SW 1271 (cell line): ENCODE results near the gene ANAPC5.
"Not testable (repeated sequence)": the region's sequence is repeated elsewhere in the genome, so short reads cannot be mapped to it uniquely, and the experiment has no call there.

Source experiments
- DNase-seq, 2 experiments: peaks; one replicate each; lab custom pipeline; 2025; lab: John Stamatoyannopoulos, UW

ANAPC5 gene

DNA sequence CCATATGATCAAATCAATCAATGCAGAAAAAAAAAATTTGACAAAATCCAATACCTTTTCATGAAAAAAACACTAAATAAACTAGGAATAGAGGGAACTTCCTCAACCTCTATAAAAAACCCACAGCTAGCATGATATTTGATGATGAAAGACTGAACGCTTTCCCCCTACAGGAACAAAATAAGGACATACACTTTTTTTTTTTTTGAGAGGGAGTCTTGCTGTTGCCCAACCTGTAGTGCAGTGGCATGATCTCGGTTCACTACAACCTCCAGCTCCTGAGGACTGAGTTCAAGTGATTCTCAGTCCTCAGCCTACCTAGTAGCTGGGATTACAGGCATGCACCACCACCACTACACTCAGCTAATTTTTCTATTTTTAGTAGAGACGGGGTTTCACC is 37.8 kb downstream of the ANAPC5 start:
- DNase-seq: no peak

DNA sequence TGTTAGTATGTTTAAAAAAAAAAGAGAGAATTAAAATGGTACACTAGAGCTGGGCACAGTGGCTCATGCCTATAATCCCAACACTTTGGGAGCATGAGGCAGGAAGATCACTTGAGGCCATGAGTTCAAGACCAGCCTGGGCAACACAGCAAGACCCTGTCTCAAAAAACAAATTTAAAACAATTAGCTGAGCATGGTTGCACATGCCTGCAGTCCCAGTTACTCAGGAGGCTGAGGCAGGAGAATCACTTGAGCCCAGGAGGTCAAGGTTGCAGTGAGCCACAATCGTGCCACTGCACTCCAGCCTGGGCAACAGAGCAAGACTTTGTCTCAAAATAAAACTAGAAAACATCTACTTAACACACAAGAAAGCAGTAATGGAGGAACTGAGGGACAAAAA is 42.0 kb downstream of the ANAPC5 start:
- DNase-seq: not testable (repeated sequence)

DNA sequence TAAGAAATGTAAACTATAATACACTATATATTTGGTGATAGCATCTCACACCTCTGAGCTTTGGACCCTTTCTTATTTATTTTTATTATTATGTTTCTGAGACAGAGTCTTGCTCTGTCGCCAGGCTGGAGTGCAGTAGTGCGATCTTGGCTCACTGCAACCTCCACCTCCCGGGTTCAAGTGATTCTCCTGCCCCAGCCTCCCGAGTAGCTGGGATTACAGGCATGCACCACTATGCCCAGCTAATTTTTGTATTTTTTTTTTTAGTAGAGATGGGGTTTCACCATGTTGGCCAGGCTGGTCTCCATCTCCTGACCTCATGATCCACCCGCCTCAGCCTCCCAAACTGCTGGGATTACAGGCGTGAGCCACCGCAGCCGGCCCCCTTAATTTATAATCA is 44.8 kb downstream of the ANAPC5 start:
- not testable (repeated sequence) for DNase-seq

DNA sequence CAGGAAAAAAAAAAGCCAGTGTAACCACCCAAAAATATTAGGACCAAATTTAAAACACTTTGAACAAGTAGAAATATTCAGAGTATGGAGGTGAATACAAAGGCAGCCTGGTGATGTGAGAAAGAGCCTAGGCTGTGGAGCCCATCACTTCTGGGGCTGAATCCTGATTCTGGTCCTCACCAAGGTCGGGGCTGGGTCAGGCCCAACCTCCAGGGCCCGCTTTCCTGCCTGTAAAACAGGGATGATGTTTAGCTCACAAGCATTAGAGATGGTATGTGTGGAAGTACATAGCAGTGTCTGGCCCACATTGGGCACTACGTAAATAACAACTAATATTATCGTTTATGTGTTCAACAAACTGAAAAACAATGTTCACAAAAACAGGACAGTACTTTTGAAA is 47.9 kb downstream of the ANAPC5 start:
- DNase-seq: no peak

DNA sequence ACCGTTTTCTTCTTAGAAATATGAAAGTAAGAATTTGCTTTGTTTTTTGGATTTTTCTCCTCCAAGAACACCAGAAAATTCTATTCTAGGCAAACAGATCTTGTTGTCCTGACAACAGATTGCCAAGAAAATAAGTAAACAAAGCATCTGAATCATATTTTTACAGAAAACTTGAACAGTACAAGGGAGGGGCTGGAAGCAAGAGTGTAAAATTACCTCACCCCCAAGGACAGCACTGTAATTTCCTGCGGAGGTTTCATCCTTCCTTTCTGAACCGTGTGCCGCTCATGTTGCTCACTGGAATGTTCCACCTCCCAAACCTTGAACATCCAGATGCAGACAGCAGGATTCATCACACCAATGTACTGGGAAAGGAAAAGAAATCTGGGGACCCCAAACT is 50.3 kb downstream of the ANAPC5 start:
- DNase-seq: no peak

DNA sequence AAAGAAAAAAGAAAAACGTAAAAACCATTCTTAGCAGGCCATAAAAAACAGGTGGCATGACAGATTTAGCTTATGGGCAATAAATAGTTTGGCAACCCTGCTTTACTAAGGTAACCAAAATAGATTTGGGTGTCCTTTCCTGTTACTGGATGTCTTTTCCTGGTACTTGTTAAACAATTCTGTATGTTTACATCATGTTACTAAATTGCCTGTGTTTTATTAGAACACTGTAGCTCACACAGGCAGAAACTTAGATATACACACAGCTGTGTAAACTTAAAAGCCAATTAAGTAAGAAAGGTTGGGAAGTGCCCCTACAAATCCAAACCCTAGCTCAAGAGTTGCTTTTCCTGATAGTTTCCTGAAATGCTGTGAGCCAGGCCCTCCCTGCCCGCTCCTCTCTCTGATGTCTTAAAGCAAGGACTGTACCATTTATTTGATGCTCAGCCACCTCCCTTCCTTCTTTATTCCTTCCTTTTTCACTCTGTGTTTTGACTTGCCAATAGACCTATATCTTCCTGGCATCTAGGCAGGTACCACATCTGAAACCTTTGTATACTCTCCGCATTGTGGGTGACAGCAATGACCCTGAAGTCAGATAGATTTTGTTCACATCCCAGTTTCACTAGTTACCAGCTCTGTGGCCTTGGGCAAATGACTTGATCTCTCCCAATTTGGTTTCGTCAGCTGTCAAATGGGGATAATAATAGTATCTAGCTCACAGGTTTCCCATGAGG is 52.0 kb downstream of the ANAPC5 start:
- DNase-seq: no peak

DNA sequence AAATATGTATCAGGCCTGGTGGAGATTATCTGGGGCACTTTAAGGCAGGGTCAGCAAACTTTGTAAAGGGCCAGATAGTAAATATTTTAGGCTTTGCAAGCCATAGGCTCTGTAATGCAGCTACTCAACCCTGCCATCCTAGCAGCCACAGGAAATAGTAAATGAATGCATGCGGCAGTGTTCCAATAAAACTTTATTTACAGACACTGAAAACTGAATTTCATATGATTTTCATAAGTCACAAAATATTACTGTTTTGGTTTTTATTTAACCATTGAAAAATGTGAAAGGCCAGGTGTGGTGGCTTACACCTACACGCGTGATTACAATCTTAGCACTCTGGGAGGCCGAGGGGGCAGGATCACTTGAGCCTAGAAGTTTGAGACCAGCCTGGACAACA is 52.5 kb downstream of the ANAPC5 start:
- DNase-seq: no peak

DNA sequence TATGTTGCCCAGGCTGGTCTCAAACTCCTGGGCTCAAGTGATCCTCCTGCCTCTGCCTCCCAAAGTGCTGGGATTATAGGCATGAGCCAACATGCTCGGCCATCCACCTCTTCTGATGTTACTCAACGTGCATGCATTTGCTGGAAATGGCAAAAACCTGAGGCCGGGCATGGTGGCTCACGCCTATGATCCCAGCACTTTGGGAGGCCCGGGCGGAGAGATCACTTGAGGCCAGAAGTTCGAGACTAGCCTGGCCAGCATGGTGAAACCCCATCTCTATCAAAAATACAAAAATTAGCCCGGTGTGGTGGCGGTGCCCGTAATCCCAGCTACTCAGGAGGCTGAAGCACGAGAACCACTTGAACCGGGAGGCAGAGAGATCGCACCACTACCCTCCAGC is 53.8 kb downstream of the ANAPC5 start:
- DNase-seq: not testable (repeated sequence)

DNA sequence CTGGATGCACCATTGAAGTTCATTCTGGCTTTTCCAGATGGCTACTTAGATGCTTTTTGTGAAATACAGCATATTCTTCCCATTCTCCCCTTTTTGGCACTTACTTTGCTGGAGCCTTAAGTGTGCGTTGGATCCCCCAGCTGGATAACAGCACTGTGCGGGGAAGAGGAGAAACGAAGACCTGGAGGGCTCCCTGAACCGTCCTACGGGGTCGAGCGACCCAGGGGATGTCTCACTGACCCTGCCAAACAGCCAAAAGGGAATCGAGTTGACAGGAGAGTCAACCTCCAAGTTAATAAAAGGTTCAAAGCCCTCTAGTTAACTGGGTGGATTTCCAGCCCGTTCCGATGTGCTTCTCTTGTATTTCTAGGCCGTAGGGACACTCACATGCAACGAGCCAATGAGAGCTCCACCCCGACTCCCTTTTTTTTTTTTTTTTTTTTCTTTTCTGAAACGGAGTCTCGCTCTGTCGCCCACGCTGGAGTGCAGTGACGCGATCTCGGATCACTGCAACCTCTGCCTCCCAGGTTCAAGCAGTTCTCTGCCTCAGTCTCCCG is 54.7 kb downstream of the ANAPC5 start:
- no peak for DNase-seq

DNA sequence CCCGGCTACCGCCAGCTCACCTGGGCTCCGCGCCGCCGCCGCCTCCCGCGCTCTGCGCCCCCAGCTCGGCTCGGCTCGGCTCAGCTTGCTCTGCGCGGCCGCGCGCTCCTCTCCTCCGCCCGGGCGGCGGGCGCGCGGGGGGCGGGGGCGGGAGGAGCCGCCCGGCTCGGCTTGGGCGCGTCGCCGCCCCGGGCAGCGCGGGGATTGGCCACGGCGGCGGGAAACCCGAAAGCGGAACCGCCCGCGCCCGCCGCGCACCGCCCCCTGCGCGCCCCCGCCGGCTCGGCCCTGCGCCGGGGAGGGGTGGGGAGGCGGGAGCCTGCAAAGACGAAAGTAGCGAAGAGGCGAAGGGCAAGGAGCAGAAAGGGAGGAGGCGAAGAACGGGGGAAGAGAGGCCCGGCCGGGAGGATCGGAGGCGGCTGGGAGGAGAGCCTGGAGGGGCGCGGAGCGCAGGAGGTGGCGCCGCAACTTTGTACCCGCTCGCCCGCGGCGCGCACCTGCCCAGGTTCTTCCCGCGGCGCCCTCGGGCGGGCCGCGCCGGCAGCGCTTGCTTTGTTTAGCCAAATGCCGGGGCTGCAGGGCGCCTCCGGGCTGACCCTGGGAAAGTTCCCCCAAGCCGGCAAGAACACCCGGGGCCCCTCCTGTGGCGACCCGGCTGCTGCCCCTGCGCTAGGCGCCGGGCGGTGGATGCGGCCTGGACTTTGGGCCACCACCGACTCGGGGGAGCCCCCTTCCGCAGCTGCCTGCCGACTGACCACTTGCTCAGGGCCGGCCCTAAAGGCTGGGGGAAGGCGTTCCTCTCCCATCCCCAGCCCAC is 55.4 kb downstream of the ANAPC5 start, which contains the start of gene CAMKK2:
TSS of gene CAMKK2 (minus strand) at position 92 of the 817 bp plus-strand sequence. CDS start 22,183 bp downstream, outside the sequence.
- DNase-seq: peak; percentile 62 to 79

DNA sequence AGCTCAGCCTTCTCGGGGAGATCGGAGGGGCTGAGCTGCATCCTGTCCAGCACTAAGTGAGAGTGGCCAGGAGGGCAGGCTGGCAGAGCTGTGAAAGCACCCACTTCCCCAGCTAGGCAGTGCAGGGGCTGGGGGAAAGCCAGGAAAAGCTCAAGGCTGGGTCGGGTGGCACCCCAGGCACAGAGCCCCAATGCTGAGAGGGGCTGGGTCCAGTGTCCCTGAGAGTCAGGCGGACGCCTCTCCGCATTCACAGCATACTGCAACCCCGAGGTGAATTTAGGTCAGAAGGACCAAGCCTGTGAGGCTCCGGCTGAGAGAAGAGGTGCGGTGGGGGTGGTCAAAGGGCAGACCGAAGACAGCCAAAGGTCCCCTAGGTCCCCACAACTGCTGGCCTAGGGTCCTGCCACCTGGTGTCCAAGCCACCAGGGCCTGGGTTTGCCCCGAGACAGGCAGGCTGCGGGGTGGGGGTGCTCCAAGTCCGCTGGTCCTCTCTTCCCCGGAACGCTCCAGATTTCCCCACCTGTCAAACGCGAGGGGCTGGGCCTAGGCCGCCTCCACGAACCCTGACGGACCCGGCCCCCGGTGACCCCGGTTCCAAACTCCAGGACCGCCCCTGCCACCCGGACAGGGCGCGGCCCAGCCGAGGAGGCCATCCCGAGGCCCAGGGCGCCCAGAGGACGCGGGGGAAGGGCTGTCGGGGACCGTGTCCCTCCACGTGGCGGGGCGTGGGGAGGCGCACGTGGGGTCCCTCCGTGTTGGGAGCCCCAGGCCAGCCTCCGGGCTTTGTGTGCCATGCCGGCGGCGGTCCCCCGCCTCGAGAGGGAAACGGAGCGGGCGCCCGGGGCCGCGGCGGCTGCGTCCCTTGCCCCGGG is 56.2 kb downstream of the ANAPC5 start:
- DNase-seq: no peak

DNA sequence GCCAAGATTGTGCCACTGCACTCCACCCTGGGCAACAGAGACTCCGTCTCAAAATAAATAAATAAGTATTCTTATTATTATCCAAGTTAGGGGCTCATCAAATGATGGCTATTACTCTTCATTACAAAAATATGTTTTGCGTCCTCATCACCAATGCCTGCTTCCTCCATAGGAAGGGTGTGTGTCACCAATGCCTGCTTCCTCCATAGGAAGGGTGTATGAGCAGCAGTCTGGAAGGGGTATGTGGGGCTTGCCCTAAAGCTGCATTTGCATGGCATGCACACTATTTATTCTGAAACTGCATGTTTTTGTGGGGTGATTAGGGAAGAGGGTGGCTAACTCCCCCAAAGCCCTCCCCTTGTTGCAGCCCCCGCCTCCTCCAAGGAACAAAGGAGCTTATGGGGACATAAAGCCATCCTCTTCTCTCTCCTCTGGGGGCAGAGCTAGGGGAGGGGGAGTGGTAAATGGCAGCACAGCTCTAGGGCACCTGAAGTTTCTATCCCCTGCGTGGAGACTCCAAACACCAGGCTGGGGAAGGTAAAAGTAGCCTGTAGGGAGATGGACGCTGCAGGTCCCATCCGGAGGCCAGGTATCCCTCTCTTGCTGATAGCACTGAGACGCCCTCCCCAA is 57.0 kb downstream of the ANAPC5 start:
- DNase-seq: no peak

DNA sequence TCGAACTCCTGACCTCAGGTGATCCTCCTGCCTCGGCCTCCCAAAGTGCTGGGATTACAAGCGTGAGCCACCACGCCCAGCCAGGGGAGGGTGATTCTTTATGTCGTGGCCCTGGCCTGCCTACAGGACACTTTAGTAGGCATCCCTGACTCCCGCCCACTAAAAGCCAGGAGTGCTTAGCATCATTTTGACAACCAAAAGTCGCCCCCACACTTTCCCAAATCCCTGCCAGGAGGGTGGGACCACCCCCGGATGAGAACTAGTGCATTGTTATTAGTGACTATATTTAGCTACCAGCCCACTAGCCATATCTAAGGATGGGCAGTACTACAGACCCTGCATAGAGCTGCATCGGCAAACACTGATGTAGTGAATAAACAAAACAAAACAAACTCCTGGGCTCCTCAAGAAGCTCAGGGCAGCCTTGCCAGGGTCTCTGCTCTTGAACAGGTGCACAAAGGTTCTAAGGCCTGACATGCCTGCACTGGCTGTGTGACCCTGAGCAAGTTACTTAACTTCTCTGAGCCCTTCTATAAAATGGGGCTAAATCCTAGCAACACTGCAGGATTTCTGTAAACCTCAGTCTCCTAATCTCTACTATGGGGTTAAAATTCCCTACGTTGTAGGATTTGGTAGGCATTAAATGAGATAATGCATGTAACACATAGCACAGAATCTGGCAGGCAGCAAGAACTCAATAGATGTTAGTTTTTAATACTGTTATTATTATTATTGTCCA is 57.9 kb downstream of the ANAPC5 start:
- no peak for DNase-seq

DNA sequence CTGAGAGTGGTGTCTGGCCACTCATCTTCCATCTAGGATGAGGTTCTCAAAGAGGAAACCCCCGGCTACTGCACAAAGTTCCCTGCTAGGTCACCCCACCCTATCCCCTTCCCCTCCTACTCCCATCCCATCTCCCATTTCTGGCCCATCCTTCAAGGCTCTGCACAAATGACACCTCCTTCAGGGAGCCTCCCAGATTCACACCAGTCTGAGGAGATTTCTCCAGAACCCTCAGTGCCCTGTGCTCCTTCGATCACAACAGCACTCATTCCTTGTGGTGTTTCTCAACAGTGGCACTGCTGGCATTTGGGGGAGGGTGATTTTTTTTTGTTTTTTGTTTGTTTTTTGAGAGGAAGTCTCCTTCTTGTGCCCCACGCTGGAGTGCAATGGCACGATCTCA is 58.6 kb downstream of the ANAPC5 start:
- DNase-seq: no peak

DNA sequence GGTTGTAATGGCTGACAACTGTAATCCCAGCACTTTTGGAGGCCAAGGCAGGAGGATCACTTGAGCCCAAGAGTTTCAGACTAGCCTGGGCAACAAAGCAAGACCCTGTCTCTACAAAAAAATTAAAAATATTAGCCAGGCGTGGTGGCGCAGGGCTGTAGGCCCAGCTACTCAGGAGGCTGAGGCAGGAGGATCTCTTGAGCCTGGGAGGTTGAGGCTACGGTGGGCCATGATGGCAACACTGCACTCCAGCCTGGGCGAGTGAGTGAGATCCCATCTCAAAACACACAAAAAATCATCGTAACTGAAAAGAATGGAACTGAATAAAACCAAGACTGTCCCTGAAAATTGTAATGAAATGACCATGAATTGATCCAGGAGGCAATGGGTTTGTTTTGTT is 61.8 kb downstream of the ANAPC5 start:
- DNase-seq: no peak

DNA sequence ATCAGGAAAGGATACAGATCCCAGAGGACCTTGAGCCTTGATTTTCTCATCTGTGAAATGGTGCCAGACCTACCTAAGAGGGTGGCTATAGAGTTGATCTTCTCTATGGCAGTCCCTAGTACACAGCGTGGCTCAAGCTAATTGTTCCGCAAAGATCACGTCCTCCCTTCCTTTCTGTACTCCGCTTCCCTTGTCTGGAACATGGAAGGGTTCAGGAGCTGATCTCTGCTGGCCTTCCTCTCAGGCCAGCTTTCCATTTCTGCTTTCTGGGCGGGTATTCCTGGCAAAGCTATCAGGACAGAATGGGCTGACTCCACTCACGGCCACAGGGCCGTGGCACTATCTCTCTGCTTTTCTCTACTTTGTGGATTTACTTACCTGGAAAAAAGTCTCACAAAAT is 62.2 kb downstream of the ANAPC5 start:
- DNase-seq: no peak

DNA sequence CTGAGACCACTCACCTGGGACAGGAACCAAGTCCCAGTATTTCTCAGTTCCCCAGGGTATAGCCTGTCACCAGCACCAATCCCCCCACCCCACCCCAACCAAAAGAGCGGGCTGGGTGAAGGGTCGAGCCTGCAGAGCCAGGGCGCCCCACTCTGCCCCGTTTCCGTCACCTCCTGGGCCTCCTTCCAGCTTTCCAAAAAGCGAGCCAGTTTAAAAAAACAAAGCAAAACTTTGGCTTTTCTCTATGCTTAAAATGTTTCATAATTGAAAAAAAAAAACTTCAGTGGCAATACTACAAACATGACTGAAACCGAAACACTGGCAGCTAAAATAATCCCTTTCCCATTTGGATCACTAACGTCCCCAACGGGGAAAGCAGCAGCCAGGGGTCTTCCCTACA is 63.2 kb downstream of the ANAPC5 start:
- no peak for DNase-seq

DNA sequence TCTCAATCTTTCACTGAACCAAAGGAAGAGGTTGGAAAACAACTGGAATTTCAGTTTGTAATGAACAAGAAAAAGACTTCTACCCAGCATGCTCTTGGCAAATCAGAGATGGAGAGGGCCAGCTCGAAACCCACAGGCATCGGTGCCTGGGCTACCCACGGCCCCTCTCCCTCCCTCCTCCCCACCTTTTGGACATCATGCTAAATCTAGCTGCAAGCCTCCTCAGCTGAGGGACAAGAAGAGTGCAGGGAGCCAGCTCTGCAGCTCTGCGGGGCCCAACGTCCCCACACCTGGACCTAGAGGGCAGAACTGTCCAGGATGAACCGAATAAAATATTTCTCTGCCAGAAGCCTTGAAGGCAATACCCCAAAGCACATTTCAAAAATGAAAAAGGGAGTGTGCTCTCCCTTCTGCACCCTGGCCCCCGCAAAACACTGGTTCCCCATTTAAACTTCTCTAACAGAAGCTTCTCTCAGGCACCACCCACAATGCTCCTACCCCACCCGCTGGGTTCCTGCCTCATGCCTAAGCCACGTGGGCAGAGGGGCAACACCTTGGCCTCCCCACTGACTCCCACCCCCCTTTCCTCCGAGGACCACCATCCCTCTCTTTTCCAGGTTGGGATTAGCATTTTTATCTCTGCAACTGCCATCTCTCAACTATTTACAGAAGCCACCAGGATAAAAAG is 63.9 kb downstream of the ANAPC5 start:
- DNase-seq: no peak

DNA sequence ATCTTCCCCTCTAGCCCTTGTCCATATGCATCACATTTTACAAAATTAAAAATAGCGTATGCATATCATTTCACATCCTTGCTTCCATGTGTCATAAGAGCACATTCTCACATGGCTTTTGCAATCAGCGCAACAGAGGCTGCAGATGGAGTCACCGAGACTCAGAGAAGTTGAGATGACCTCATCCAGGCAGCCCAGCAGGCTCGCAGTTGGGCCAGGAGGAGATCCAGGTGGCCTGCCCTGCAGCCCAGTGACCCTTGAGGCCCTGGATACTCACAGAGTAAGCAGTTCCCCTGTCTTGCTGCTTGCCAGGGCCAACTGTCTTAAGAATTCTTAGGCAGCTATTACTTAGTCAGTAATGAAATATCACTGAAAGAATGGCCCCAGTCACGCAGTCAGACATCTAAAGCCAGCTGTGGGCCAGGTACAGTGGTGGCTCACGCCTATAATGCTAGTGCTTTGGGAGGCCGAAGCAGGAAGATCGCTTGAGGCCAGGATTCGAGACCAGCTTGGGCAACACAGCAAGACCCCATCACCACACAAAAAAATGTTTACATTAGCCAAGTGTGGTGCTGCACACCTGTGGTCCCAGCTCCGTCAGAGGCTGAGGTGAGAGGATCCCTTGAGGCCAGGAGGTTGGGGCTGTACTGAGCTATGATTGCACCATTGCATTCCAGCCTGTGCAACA is 64.8 kb downstream of the ANAPC5 start:
- DNase-seq: no peak

DNA sequence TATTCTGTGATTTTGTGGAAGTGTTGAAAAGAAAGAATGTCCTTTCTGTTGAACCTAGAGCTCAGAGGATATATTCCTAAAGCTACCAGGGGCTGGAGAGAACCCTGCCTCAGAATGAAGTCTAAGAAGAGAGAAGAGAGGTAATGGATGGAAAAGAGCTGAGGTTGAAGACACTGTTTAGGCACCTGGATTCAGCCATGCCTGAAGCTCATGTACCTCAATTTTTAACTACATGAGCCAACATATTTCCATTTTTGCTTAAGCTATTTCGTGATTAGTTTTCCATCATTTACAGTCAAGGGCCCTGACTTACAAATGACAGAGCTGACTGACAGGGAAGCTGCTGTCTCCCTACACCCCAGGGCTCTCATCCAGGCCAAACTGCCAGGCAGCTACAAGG is 66.4 kb downstream of the ANAPC5 start:
- DNase-seq: no peak
